ENCODE measurements around the gene MYRFL.

Gene MYRFL

GRCh38 chr12:69821456-69822159, 3.4 kb upstream of the MYRFL start:
- Histone ChIP-seq H3K9ac (ENCODE audit: low read depth, low read length, poor library complexity, severe bottlenecking) (no peak overlapping the region), H3K9me3 (ENCODE audit: insufficient read depth, low read depth, low read length) (no peaks in the 10 kb centered on the region), H3F3A (ENCODE audit: low read depth) (no peaks in the 10 kb centered on the region), H2AFZ (ENCODE audit: low read length) (no peak overlapping the region), H3K9me2 (replicated peaks; ENCODE audit: low read depth, low read length) (no peaks in the 10 kb centered on the region), H3K36me3 (ENCODE audit: insufficient read depth, low read length) (peaks cover 4% of the 10 kb centered on the region; the same call in 1 of the 2 replicates), H3K4me1 (ENCODE audit: insufficient read depth, low read length, poor library complexity, severe bottlenecking) (peaks cover 9% of the 10 kb centered on the region), H3K4me3 (ENCODE audit: low read length, poor library complexity, severe bottlenecking) (no peak overlapping the region), H3K4me2 (ENCODE audit: low read depth, low read length, poor library complexity, severe bottlenecking) (no peak overlapping the region), H3K27me3 (ENCODE audit: insufficient read depth, low read length, poor library complexity, severe bottlenecking) (no peaks in the 10 kb centered on the region), H4K20me1 (ENCODE audit: insufficient read depth, low read length, poor library complexity, severe bottlenecking) (no peaks in the 10 kb centered on the region), H3K79me2 (ENCODE audit: insufficient read depth, low read length) (no peaks in the 10 kb centered on the region)
- TF ChIP-seq, protein P1, sequence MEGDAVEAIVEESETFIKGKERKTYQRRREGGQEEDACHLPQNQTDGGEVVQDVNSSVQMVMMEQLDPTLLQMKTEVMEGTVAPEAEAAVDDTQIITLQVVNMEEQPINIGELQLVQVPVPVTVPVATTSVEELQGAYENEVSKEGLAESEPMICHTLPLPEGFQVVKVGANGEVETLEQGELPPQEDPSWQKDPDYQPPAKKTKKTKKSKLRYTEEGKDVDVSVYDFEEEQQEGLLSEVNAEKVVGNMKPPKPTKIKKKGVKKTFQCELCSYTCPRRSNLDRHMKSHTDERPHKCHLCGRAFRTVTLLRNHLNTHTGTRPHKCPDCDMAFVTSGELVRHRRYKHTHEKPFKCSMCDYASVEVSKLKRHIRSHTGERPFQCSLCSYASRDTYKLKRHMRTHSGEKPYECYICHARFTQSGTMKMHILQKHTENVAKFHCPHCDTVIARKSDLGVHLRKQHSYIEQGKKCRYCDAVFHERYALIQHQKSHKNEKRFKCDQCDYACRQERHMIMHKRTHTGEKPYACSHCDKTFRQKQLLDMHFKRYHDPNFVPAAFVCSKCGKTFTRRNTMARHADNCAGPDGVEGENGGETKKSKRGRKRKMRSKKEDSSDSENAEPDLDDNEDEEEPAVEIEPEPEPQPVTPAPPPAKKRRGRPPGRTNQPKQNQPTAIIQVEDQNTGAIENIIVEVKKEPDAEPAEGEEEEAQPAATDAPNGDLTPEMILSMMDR (conservative IDR thresholded peaks at IDR 0.05; ENCODE audit: low read length) = no peak
- no peak for TF ChIP-seq EZH2phosphoT487 (IDR thresholded peaks at IDR 0.05; ENCODE audit: borderline replicate concordance)

- Histone ChIP-seq H3F3A (ENCODE audit: low read depth) (no peaks in the 10 kb centered on the region), H3K4me3 (ENCODE audit: low read length, poor library complexity, severe bottlenecking) (no peak overlapping the region), H3K9me3 (ENCODE audit: insufficient read depth, low read depth, low read length) (no peaks in the 10 kb centered on the region), H3K9ac (ENCODE audit: low read depth, low read length, poor library complexity, severe bottlenecking) (no peak overlapping the region), H3K4me2 (ENCODE audit: low read depth, low read length, poor library complexity, severe bottlenecking) (no peak overlapping the region), H2AFZ (ENCODE audit: low read length) (no peak overlapping the region), H3K4me1 (ENCODE audit: insufficient read depth, low read length, poor library complexity, severe bottlenecking) (peaks cover 9% of the 10 kb centered on the region), H3K79me2 (ENCODE audit: insufficient read depth, low read length) (no peaks in the 10 kb centered on the region), H3K27me3 (ENCODE audit: insufficient read depth, low read length, poor library complexity, severe bottlenecking) (no peaks in the 10 kb centered on the region), H3K36me3 (ENCODE audit: insufficient read depth, low read length) (no peaks in the 10 kb centered on the region), H4K20me1 (ENCODE audit: insufficient read depth, low read length, poor library complexity, severe bottlenecking) (no peaks in the 10 kb centered on the region), H3K9me2 (replicated peaks; ENCODE audit: low read depth, low read length) (no peaks in the 10 kb centered on the region)
- no peak for TF ChIP-seq EZH2phosphoT487 (IDR thresholded peaks at IDR 0.05; ENCODE audit: borderline replicate concordance)
Measured at GRCh38 chr12:69822201-69822860, 2.7 kb upstream of the MYRFL start.

DNA sequence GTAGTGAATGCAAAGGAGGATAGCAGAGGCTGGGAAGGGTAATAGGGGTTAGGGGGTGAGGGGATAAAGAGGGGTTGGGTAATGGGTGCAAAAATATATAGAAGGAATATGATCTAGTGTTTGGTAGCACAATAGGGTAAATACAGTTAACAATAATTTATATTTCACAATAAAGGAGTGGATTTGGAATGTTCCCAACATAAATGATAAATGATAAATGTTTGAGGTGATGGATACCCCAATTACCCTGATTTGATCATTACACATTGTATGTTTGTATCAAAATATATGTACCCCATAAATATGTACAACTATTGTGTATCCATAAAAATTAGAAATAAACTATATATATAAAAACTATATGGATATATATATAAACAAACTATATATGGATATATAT, 999 bp upstream of the MYRFL start:
- Histone ChIP-seq H3K9me3 (ENCODE audit: insufficient read depth, low read depth, low read length) (no peaks in the 10 kb centered on the region), H3K36me3 (ENCODE audit: insufficient read depth, low read length) (no peaks in the 10 kb centered on the region), H3K9ac (ENCODE audit: low read depth, low read length, poor library complexity, severe bottlenecking) (no peak overlapping the region), H3K4me2 (ENCODE audit: low read depth, low read length, poor library complexity, severe bottlenecking) (no peak overlapping the region), H3K4me3 (ENCODE audit: low read length, poor library complexity, severe bottlenecking) (no peak overlapping the region), H3K79me2 (ENCODE audit: insufficient read depth, low read length) (no peaks in the 10 kb centered on the region), H3K4me1 (ENCODE audit: insufficient read depth, low read length, poor library complexity, severe bottlenecking) (peaks cover 9% of the 10 kb centered on the region), H3F3A (ENCODE audit: low read depth) (no peaks in the 10 kb centered on the region), H3K9me2 (replicated peaks; ENCODE audit: low read depth, low read length) (no peaks in the 10 kb centered on the region), H2AFZ (ENCODE audit: low read length) (no peak overlapping the region), H4K20me1 (ENCODE audit: insufficient read depth, low read length, poor library complexity, severe bottlenecking) (no peaks in the 10 kb centered on the region), H3K27me3 (ENCODE audit: insufficient read depth, low read length, poor library complexity, severe bottlenecking) (no peaks in the 10 kb centered on the region)
- TF ChIP-seq, protein P1 (conservative IDR thresholded peaks at IDR 0.05; ENCODE audit: low read length) = no peak
- no peak for TF ChIP-seq EZH2phosphoT487 (IDR thresholded peaks at IDR 0.05; ENCODE audit: borderline replicate concordance)
